ENCODE data around the gene FBXO24.
A peak's percentile ranks its signal among the peaks of the same experiment; 100 is the strongest.

The FBXO24 gene

DNA sequence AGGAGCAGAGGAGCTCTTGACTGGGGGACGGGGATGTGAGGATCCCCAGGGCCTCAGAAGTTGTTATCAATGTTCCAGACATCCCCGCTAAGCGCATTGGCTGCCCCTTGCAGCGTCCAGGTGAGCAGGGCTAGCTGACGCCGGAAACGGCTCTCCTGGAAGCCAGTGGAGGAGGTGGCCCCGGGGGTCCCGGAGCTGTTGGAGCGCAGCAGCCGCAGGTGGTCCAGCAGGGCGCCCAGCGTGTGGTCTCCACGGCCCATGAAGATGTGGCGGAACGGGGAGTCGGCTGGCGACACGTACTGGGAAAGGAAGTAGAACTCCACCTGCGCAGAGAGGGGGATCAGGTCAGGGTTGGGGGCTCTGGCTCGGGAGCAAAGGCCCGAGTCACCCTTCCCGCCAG is 34.7 kb downstream of the FBXO24 start:
- no peak for DNase-seq (ENCODE audit: low read depth)

DNA sequence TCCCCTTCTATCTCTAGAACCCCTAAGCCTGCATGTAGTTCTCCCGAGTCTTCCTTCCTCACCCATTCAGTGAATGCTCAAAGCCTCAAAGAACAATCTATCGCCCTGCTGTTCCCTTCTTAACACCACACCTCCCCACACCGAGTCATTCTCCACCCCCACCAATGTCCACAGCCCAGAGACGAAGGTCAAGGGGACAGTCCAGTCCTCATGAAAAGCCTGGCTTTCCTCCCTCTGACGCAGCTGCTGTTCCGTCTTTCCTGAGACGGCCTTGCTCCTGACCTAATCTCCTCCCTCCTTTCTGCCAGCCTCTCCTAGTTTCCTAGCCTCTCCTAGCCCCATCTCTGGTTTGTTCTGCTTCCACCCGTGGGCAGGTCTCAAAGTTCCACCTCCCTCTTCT is 35.4 kb downstream of the FBXO24 start:
- no peak for DNase-seq (ENCODE audit: low read depth)

DNA sequence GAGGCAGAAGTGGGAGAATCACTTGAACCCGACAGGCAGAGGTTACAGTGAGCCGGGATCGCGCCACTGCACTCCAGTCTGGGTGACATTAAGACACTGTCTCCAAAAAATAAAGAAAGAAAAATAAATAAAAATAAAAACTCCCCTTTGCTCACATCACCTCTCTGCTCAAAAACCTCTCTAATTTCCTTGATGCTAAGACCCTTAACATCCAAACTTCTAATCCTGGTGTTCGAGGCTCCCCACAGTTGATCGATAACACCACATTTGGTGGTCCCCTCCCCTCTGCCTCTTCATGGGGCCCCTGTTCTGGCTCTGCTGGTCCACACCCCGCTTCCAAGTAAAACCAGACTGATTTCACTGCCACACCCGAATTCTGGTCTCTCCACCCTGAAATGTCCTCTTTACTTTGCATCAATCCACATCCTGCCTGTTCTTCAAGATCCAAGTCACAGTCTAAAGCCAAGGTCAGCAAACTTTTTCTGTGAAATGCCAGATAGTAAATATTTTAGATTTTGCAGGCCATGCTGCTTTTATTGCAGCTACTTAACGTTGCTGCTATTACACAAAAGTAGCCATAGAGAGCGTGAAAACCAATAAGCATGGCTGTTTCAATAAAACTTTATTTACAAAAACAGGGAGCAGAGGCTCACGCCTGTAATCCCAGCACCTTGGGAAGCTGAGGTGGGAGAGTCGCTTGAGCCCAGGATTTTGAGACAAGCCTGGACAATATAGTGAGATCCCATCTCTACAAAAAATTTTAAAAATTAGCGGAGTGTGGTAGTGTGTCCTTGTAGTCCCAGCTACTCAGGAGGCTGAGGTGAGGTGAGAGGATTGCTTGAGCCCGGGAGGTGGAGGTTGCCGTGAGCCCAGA is 38.1 kb downstream of the FBXO24 start:
- no peak for DNase-seq (ENCODE audit: low read depth)

DNA sequence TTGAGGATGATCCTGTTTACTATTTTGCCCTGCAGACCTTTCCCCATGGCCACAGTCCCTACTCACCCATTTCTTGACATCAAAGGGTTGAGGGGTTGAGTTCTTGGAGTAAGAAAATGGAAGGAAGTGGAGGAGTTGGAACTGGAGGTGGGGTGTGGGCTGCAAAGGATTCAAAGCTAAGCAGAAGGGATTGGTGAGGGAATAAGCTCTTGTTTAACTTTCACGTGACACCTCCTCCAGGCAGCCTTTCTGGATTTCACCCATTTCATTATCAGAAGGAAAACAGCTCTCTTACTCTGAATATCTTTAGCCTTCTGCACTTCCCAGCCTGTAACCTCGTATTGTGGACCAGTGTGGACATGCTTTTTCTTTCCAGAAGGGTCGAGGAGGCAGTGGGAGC is 39.9 kb downstream of the FBXO24 start:
- DNase-seq (ENCODE audit: low read depth), result no peak

DNA sequence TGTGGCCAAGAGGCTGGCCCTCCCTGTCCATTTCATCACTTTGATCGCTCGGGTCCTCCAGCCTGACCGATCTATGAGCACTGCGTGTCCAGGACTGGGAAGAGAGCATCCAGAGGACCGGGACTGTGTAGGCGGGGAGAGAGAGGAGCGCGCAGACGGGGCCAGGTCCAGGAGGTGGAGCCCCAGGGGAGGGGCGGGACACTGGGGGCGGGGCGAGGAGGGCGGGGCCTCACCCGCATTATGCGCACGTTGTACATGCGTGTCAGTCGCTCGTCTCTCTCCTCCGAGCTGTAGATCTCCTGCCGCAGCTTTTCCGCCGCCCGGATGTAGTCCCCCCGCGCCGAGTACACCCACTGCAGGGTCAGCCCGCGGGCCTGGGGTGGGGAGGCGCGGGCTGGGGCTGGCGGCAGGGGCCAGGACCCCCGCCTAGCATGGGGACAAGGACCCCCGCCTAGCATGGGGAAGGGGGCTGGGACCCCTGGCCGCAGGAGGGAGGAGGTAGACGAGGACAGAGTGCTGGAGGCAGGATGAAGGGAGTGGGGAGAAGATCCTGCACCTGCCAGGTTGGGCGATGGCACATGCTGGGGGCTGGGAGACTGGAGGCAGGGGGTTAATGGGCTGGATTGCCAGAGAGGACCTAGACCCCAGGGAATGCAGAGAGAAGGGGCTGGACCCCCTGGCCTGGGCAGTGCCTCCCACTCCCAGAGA is 40.6 kb downstream of the FBXO24 start:
- peak; percentile 85 for DNase-seq (ENCODE audit: low read depth)

DNA sequence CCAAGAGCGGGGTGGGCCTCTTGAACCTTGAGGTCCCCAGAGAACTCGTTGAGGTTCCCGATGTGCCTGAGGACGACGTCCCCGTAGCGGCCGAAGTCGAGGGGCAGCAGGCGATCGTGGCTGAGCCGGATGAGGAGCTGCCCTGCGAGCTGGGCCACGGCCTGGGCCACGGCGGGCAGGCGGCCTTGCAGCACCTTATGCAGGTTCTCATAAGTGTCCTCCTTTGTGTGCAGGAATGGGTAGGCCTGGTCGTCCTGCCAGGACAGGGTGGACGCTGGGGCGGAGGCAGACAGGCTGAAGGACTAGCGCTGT is 41.1 kb downstream of the FBXO24 start:
- DNase-seq (ENCODE audit: low read depth), result no peak

DNA sequence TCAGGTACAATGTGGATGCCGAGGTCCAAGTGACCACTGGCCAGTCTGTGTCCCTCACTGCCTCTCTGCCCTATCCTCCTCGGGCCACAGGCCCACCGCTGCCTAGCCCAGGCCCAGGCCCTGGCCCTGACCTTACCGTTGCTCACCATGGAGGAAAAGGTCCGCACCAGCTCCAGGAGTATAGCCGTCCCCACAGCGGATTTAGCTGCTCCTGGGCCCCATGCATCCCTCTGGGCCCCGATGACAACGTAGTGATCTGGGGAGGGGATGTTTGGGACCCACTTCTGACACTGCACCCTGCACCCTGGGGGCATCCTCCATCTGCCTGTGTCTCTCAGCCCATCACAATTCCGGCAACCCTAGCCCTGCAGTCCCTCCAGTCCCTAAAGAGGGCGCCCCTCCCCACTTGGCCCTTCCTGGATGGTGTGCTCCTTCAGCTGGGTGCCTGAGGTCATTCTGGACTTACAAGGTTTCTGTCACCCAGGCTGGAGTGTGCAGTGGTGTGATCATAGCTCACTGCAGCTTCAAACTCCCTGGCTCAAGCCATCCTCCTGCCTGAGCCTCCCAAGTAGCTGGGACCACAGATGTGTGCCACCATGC is 43.1 kb downstream of the FBXO24 start:
- DNase-seq (ENCODE audit: low read depth), result no peak

DNA sequence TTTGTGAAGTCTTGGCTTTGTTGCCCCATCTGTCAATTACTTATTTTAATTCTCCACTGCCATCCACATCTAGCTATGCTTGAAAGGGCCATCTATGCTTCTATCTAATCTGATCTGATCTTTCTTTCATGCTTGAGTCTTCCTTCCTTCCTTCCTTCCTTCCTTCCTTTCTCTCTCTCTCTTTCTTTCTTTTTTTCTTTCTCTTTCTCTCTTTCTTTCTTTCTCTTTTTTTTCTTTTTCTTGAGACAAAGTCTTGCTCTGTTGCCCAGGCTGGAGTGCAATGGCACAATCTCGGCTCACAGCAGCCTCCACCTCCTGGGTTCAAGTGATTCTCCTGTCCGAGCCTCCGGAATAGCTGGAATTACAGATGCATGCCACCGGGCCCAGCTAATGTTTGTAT is 43.9 kb downstream of the FBXO24 start:
- DNase-seq (ENCODE audit: low read depth), result no peak

DNA sequence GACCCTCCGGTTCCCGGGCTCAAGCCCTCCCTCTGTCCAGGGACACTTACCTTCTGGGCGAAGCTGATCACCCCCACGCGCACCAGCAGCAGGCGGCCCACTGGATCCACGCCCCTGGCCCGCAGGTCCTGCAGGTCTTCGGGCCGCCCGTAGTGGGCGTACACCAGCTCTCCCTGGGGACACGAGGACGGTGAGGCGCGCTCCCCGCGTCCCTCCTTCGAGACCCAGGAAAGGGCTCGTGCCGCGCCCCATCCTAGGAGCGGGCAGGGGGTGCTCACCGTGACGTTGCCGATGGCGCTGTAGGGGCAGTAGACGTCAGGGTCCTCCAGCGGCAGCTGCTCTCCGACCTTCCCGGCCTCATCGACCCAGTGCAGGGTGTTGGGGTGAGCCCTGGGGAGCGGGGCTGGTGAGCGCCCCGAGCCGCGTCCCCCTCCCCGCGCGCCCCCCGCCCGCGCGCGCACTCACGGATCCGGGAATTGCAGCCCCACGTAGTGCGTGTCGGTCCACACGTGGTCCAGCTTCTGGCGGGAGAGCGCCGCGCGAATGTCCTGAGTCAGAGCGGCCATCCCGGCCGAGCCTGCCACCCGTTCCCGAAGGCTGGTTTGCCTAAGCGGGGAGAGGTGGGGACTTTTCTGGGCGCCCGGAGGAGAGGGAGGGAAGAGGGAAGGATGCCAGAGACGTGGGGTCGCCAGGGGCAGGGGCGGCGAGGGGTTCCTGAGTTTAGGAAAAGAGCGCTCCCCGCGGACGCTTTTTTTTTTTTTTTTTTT is 47.0 kb downstream of the FBXO24 start:
- DNase-seq (ENCODE audit: low read depth), result peak; percentile 43

DNA sequence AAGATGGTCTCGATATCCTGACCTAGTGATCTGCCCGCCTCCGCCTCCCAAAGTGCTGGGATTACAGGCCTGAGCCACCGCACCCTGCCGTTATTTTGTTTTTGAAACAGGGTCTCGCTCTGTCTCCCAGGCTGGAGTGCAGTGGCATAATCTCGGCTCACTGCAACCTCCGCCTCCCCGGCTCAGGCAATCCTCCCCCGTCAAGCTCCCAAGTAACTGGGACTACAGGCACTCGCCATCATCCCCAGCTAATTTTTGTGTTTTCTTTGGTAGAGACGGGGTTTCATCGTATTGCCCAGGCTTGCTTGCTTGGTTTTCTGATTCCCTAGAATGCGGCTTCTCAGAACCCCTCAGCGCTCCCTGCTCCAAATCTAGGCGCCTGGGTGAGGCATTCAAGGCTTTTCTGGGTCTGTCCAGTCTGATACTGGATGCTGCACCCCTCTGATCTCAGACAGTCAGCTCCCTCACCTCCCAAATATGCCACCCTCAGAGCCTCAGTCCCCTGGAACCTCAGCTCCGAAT is 53.9 kb downstream of the FBXO24 start:
- no peak for DNase-seq (ENCODE audit: low read depth)

DNA sequence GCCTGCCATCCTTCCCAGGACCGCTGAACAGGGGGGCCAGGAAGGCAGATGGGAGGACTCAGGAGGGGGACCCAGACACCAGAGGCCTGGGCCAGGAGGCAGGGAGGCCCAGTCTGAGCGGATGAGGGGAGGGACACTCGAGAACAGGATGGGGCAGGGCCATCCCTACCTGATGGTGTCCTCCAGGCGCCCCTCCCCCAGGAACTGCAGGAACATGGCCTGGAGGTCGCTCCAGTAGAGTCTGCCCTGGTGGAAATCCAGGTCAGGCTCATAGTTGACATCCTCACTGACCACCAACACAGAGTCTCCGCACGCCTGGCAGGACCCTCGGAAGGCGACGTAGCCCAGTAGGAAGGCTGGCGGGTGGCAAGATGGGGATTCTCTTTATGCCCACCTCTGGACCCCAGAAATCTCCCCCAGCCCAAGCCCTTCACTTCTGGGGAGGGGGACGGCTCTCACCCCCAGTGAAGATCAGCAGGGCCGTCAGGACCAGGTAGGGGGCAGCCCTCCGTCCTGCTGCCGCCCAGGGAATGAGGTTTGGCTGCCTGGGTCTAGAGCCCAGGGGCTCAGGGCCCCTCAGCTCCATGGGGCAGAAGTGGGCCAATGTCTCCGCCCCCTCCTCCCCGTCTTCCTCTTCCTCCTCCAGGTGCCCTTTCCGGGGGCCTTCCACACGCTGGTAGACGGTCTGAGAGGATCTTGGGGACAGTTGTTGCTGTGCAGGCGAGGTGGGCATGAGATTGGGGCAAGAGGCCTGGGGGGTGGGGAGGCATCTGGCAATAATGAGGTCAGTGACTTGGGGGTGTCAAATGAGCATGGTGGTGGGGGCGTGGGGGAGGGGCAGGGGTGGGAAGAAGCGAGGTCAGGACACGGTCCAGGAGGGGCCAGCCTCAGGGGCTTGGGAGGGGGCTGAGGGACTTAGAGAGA is 54.7 kb downstream of the FBXO24 start:
- no peak for DNase-seq (ENCODE audit: low read depth)

DNA sequence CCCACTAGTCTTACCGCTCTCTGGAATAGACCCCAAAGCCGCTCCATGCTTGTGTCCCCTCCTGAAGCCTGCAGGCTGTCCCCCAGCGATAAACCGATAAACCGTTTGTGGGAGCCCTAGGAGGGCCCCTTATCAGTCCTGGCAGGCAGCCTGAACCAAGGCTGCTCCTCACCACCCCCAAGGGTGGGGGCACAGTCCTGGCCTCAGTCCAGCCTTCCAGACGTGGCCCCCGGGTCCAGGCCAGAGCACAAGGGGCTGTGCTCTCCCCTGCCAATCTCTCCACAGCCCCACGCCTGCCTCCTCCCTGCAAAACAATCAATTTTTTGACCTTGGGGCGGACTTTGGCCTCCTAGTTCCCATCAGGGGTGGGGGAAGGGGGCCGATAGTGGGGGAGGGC is 55.3 kb downstream of the FBXO24 start, which contains the start of gene TFR2:
Gene TFR2, minus strand, starts transcription at position 90 of the 397 bp plus-strand sequence. Its CDS starts 43 bp downstream, at position 47.
- DNase-seq (ENCODE audit: low read depth), result no peak

DNA sequence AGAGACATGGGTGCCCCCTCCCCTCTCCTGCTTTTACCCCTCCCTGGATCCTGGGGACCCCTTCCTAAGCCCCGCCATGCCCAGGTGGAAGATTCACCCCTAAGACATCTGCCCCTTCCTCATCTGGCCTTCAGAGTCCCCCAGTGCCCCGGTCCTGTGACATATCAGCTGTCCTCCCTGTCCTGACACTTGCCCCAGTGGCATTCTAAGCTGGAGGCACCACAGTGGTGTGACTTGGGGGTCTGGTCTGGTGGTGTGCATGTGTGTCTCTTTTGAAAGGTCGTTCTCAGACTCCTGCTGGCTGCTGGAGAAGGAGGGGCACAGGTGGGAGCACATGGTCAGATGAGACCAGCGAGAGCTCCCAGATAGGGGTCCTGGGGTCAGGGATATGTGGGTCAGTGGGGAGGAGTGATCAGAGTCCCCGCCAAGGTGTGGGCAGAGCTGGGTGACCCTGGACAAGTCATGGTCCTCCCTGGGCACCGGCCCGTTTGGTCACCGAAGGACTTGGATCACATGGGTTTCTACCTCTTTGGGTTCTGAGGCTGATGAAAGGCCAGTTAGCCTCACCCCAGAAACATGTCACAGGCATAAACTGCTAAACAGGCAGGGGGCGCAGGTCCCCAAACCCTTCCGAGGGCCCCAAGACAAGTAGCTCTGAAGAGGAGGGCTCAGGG is 55.9 kb downstream of the FBXO24 start:
- no peak for DNase-seq (ENCODE audit: low read depth)

DNA sequence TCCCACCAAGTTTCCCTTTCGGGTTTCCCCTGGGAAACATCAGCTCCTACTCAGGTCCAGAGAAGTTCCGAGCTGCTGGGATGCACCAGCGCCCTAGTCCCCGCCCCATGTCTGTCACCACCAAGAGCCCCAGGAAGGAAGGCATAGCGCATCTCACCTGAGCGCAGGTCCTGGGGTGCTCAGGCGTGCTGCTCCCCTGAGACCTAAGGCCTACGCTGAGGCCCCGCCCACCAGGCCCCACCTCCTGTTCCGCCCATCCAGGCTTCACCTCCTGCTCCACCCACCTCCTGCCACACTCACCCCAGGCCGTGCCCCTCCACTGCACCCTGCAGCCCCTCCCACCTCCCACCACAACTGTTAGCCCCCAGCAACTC is 56.4 kb downstream of the FBXO24 start:
- no peak for DNase-seq (ENCODE audit: low read depth)

DNA sequence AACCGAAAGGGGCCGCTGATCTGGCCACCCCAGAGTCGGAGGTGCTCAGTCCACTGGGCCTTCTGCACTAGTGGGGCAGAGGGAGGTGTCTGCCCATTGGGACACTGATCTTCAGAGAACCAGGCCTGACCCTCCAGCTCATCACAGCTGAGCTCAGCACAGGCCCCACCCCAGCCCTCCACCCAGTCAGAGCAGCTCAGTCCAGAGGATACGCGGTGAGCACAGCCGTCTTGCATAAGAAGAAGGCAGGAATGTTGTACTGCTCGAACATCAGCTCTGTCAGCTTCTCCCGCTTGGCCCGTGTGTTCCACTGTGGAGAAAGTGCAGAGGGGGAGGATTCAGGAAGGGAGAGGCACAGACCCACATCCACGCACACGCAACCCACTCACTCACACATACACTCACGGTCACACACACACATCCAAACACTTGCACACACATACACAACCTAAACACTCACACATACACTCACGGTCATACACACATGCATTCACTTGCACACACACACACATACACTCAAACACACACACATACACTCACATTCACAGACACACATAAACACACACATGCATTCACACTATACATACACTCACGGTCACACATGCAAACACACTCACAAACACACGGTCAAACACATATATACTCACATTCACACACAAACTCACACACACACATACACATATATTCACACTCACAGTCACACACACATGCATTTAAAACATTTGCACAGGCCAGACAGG is 63.9 kb downstream of the FBXO24 start:
- no peak for DNase-seq (ENCODE audit: low read depth)

All from activated T-helper 1 cell treated with Interleukin-2 at 50 U/mL for 16 hours (primary cell).